GM12878 (cell line): ENCODE measurements around the gene ZWILCH. TPM values are rescaled to one million over a fixed set of nuclear protein-coding genes. Genes with fewer than 3 reads are reported as not detected.

Experiments
- ATAC-seq: fragments of 200-7000 bp; cut with Tn5 transposase; 3 replicates; pipeline ENCODE4 v1.9.1; 2020; ENCODE audit warnings: mild to moderate bottlenecking, moderate library complexity
- BruUV-seq: library from RNA; stranded (reverse); fragments of 400-500 nt; replicated peaks from 2 replicates; lab custom pipeline; 2021; lab: Mats Ljungman, UMichigan
- CTCF ChIA-PET: fragments of 300-600 bp; sonication (Branson Sonifier 250); formaldehyde crosslinking; extraction: SDS; loops from one replicate; lab custom pipeline; 2021; ENCODE audit warnings: inconsistent platforms; lab: Yijun Ruan, JAX
- POLR2A ChIA-PET: fragments of 350-600 bp; formaldehyde crosslinking; extraction: SDS; loops from one replicate; lab custom pipeline; 2021; ENCODE audit warnings: inconsistent platforms; lab: Charles Lee
- RAD21 ChIA-PET: fragments of 300-600 bp; sonication (Branson Sonifier 250); formaldehyde crosslinking; loops from one replicate; lab custom pipeline; 2023; ENCODE audit warnings: antibody characterized with exemption; ENCODE audit not compliant: unreplicated experiment; lab: Charles Lee
- SMC1A ChIA-PET: fragments of 300-600 bp; sonication (Branson Sonifier 250); formaldehyde crosslinking; loops from one replicate; lab custom pipeline; 2023; ENCODE audit not compliant: unreplicated experiment, uncharacterized antibody; lab: Charles Lee
- DNase-seq: peaks from one replicate; pipeline ENCODE4 v3.0.0-alpha.2; 2011; ENCODE audit warnings: low read depth, low spot score
- FAIRE-seq: peaks from 3 replicates; lab custom pipeline; 2011; peaks lifted over from hg19 to GRCh38; lab: Jason Lieb, UNC
- H2AFZ ChIP-seq: 2 replicates; pipeline ENCODE4 v1.6.0; 2011; ENCODE audit warnings: low read depth, low read length, control low read depth; ENCODE audit not compliant: control insufficient read depth
- H3K27ac ChIP-seq: 2 replicates; pipeline ENCODE4 v1.5.1; 2011; ENCODE audit warnings: control low read depth; ENCODE audit not compliant: control insufficient read depth, insufficient read depth
- H3K27me3 ChIP-seq, 2 experiments: replicated peaks in 1 of 2; 2 replicates each; pipeline versions ENCODE4 v1.6.0 to v1.6.1; 2011; ENCODE audit warnings: low read length in 1 of 2; ENCODE audit not compliant: control insufficient read depth in 2 of 2, insufficient read depth in 2 of 2
- H3K36me3 ChIP-seq, 2 experiments: 2 replicates each; pipeline ENCODE4 v1.5.1; 2011; ENCODE audit warnings: low read length in 1 of 2; ENCODE audit not compliant: control insufficient read depth in 2 of 2, insufficient read depth in 2 of 2
- H3K4me1 ChIP-seq: 2 replicates; pipeline ENCODE4 v1.6.1; 2011; ENCODE audit warnings: mild to moderate bottlenecking, low read length, moderate library complexity, mixed read lengths; ENCODE audit not compliant: control insufficient read depth, insufficient read depth
- H3K4me2 ChIP-seq: 2 replicates; pipeline ENCODE4 v1.6.0; 2011; ENCODE audit warnings: control low read depth; ENCODE audit not compliant: control insufficient read depth, insufficient read depth
- H3K4me3 ChIP-seq: fragments of 200-600 bp; sonication (generic); 2 replicates; pipeline ENCODE4 v1.5.1; 2016
- H3K79me2 ChIP-seq: 2 replicates; pipeline ENCODE4 v1.6.0; 2011; ENCODE audit warnings: low read length; ENCODE audit not compliant: control insufficient read depth, insufficient read depth
- H3K9ac ChIP-seq: 2 replicates; pipeline ENCODE4 v1.8.0; 2011; ENCODE audit warnings: low read length, control low read depth, mixed read lengths; ENCODE audit not compliant: control insufficient read depth, insufficient read depth
- H3K9me3 ChIP-seq: replicated peaks from 3 replicates; pipeline ENCODE4 v1.5.1; 2011; ENCODE audit warnings: mild to moderate bottlenecking, low read length; ENCODE audit not compliant: control insufficient read depth, insufficient read depth
- H4K20me1 ChIP-seq: 2 replicates; pipeline ENCODE4 v1.6.0; 2011; ENCODE audit not compliant: control insufficient read depth, insufficient read depth
- ATF7 ChIP-seq: fragments of 450-650 bp; IDR thresholded peaks from 2 replicates; pipeline ENCODE4 v1.6.1; 2016; ENCODE audit warnings: low read depth, mild to moderate bottlenecking
- BCL11A ChIP-seq: IDR thresholded peaks from 2 replicates; pipeline ENCODE4 v1.6.1; 2011; ENCODE audit warnings: low read depth, low read length
- IKZF1 ChIP-seq: fragments of 450-650 bp; conservative IDR thresholded peaks from 2 replicates; pipeline ENCODE4 v1.6.1; 2017; ENCODE audit warnings: antibody characterized with exemption, mild to moderate bottlenecking
- IKZF2 ChIP-seq, 2 experiments: fragments of 450-650 bp; IDR thresholded peaks; 2 replicates each; pipeline ENCODE4 v1.6.1; 2017; ENCODE audit warnings: mild to moderate bottlenecking in 2 of 2, moderate library complexity in 2 of 2
- IRF4 ChIP-seq: IDR thresholded peaks from 2 replicates; pipeline ENCODE4 v1.6.1; 2011; ENCODE audit warnings: low read depth, low read length
- JUNB ChIP-seq: IDR thresholded peaks from 2 replicates; pipeline ENCODE4 v1.6.1; 2016; ENCODE audit warnings: antibody characterized with exemption, mild to moderate bottlenecking
- NFIC ChIP-seq: IDR thresholded peaks from 2 replicates; pipeline ENCODE4 v1.6.1; 2012; ENCODE audit warnings: low read depth, mild to moderate bottlenecking, inconsistent platforms, low read length, moderate library complexity
- NR2C1 ChIP-seq: fragments of 450-650 bp; IDR thresholded peaks from 2 replicates; pipeline ENCODE4 v1.6.1; 2017; ENCODE audit warnings: antibody characterized with exemption, mild to moderate bottlenecking, moderate library complexity
- PAX8 ChIP-seq: fragments of 450-650 bp; IDR thresholded peaks from 2 replicates; pipeline ENCODE4 v1.6.1; 2017; ENCODE audit warnings: mild to moderate bottlenecking, moderate library complexity
- RAD21 ChIP-seq: IDR thresholded peaks from 2 replicates; pipeline ENCODE4 v1.6.1; 2011; ENCODE audit warnings: mild to moderate bottlenecking, low read depth, low read length, moderate library complexity; ENCODE audit not compliant: insufficient read depth
- SP1 ChIP-seq: IDR thresholded peaks from one replicate; pipeline ENCODE4 v1.6.1; 2011; ENCODE audit warnings: low read depth, low read length
- SPI1 ChIP-seq: IDR thresholded peaks from 2 replicates; pipeline ENCODE4 v1.6.1; 2011; ENCODE audit warnings: low read depth, mild to moderate bottlenecking, low read length, moderate library complexity, borderline replicate concordance; ENCODE audit not compliant: insufficient read depth
- SRF ChIP-seq, 2 experiments: IDR thresholded peaks; 2 replicates each; pipeline ENCODE4 v1.6.1; 2011; ENCODE audit warnings: low read depth in 2 of 2, low read length in 2 of 2, mild to moderate bottlenecking in 1 of 2, moderate library complexity in 1 of 2
- STAT1 ChIP-seq: fragments of 450-650 bp; conservative IDR thresholded peaks from 2 replicates; pipeline ENCODE4 v1.6.1; 2014; ENCODE audit warnings: antibody characterized with exemption, mild to moderate bottlenecking
- YY1 ChIP-seq: IDR thresholded peaks from 2 replicates; pipeline ENCODE4 v1.6.1; 2011; ENCODE audit warnings: low read depth, mild to moderate bottlenecking, low read length
- WGBS: methylation state at CpG from one replicate; pipeline ENCODE4 v1.1.6; 2016; ENCODE audit warnings: low lambda C conversion rate; ENCODE audit not compliant: insufficient replicate concordance, insufficient coverage; ENCODE audit errors: missing lambda C conversion rate; 5-methylcytosine and 5-hydroxymethylcytosine counted together
- in situ Hi-C: fragments of 300-500 bp; cut with MboI; formaldehyde crosslinking; loops from 9 replicates; pipeline ENCODE4 v1.14.3; 2018; ENCODE audit warnings: mixed read lengths
- intact Hi-C: fragments of 100-400 bp; cut with micrococcal nuclease; formaldehyde crosslinking; loops from one replicate; pipeline ENCODE4 v1.14.2; 2022; ENCODE audit not compliant: unreplicated experiment
- polyA plus RNA-seq, 11 experiments: library from polyadenylated mRNA; depleted of rRNA in 4 of 11; unstranded in 6 of 11; stranded (reverse) in 5 of 11; fragments of >200 nt; fragmentation: Nextera tagmentation in 4 of 11; fragmentation: Illumina TruSeq in 1 of 11; extraction: Ambion mirVana in 4 of 11; extraction: Trizol in 1 of 11; gene quantifications; 1 replicate in 1 of 11; 2 replicates in 10 of 11; pipeline versions ENCODE4 v1.2.1 to v1.2.3, GENCODE V29; 2011 to 2016; ENCODE audit warnings: inconsistent platforms in 2 of 11, missing spikeins in 2 of 11, low read depth in 1 of 11
- total RNA-seq, 4 experiments: library from RNA; depleted of rRNA in 3 of 4; stranded (reverse); fragments of >200 nt in 3 of 4; fragmentation: Illumina TruSeq in 1 of 4; extraction: Trizol in 1 of 4; gene quantifications; 2 replicates each; pipeline versions ENCODE4 v1.2.1 to v1.2.3, GENCODE V29; 2013 to 2021
- TF ChIP-seq, protein P1 (sequence below): fragments of 450-650 bp; IDR thresholded peaks from 2 replicates; pipeline ENCODE4 v1.6.1; 2016; ENCODE audit warnings: mild to moderate bottlenecking
- TF ChIP-seq, protein P2 (sequence below), 3 experiments: IDR thresholded peaks in 2 of 3; conservative IDR thresholded peaks in 1 of 3; 2 replicates each; pipeline ENCODE4 v1.5.1; 2011; ENCODE audit warnings: low read depth in 3 of 3, low read length in 3 of 3, mild to moderate bottlenecking in 3 of 3, control low read depth in 2 of 3, moderate library complexity in 2 of 3, inconsistent platforms in 1 of 3, mixed read lengths in 1 of 3; ENCODE audit not compliant: control insufficient read depth in 2 of 3, insufficient read depth in 1 of 3; ENCODE audit errors: extremely low read depth in 1 of 3

Gene ZWILCH
- total and polyA plus RNA-seq, 10 of the 15 experiments (the other 5 are each of a cell fraction or from before 2014, with no cell fraction given) = 15.6 to 73.9 (median 32.4) TPM

DNA sequence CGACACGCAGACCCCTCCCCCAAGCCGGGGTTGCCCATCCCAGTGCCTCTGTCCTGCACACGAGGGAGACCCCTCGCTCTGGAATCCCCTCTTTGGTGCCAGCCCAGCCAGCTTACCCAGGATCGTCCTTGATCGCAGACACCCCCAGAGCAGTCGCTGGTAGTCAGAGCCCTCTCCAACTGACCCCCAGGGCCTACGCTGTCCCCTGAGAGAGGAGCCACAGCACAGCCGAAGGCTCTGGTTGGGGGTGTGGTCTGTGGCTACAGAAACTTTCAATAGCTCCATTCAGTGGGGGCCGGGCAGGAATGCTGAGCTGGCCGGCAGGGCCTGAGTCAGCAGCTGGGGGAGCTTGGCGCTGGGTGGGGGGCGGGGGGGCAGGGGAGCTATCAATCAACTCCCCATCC, 60.6 kb downstream of the ZWILCH start, which contains the start of gene LCTL (continued):
- TF ChIP-seq PAX8 (no peak), RAD21 (no peak), NFIC (no peak), SP1 (no peak), ATF7 (no peak), STAT1 (no peak), IKZF2 (IDR thresholded peaks at IDR 0.05) (no peak)
- TF ChIP-seq, protein P1, sequence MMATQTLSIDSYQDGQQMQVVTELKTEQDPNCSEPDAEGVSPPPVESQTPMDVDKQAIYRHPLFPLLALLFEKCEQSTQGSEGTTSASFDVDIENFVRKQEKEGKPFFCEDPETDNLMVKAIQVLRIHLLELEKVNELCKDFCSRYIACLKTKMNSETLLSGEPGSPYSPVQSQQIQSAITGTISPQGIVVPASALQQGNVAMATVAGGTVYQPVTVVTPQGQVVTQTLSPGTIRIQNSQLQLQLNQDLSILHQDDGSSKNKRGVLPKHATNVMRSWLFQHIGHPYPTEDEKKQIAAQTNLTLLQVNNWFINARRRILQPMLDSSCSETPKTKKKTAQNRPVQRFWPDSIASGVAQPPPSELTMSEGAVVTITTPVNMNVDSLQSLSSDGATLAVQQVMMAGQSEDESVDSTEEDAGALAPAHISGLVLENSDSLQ = no peak

DNA sequence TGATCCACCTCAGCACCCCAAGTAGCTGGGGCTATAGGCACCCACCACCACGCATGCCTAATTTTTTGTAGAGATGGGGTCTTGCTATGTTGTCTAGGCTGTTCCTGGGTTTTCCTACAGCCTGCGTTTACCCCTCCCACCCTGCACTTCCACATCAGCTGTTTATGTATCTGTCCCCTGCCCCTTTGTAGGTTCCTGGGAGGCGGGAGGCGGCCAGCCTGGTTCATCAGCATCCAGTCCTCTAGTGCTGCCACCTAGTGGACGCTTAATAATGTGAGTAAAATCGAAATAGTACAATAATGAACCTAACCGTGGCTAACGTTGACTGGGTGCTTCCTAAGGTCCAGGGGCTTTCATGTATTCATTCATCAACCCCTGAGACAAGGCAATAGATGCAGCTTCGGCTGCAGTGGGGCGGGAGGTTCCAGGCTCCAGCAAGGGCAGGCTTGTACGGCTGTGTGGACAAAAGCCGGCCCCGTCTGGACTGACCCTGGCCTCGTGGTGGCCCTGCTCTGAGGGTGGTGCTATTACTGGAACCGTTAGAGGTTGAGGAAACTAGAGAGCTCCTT, 61.9 kb downstream of the ZWILCH start:
- RAD21 ChIA-PET = interaction anchor here (1.0 kb wide), 1 partner anchor 68 kb away, joined by 3 read pairs; no protein-coding TSS in a partner anchor
- 24% methylated on average over 15 of the region's 15 CpGs for WGBS
- peak; percentile 17 for DNase-seq
- Histone ChIP-seq H3K27me3 (no peaks in the 10 kb centered on the region), H3K36me3 (no peaks in the 10 kb centered on the region), H3K79me2 (no peaks in the 10 kb centered on the region), H3K4me1 (no peaks in the 10 kb centered on the region), H3K4me2 (peak overlapping the region; percentile 64), H3K4me3 (no peak overlapping the region), H3K27ac (no peak overlapping the region), H4K20me1 (no peaks in the 10 kb centered on the region), H2AFZ (peak overlapping the region; percentile 82), H3K9ac (no peak overlapping the region), H3K9me3 (no peaks in the 10 kb centered on the region)
- peak; percentile 95 for ATAC-seq
- FAIRE-seq = peak; percentile 92
- CTCF ChIA-PET = interaction anchor here (0.6 to 1.5 kb wide), 6 partner anchors 12 to 526 kb away, joined by 3 to 5 read pairs (median 3); partner anchors contain the start of gene RPL4
- intact Hi-C loops (loop anchor here (2.0 kb wide), 1 partner anchor 64 kb away; no protein-coding TSS in a partner anchor), in situ Hi-C loops (no loop called here)
- POLR2A ChIA-PET = no interaction called here
- BruUV-seq = no TSS peak
- SMC1A ChIA-PET = interaction anchor here (0.7 to 1.1 kb wide), 2 partner anchors 61 to 64 kb away, joined by 3 read pairs; no protein-coding TSS in a partner anchor
- peak; percentile 36; the same call in 1 of the 2 replicates for TF ChIP-seq SPI1
- no peak for TF ChIP-seq IKZF1
- peak; percentile 36; the same call in 1 of the 2 replicates for TF ChIP-seq IRF4
- no peak for TF ChIP-seq BCL11A
- TF ChIP-seq, protein P2, sequence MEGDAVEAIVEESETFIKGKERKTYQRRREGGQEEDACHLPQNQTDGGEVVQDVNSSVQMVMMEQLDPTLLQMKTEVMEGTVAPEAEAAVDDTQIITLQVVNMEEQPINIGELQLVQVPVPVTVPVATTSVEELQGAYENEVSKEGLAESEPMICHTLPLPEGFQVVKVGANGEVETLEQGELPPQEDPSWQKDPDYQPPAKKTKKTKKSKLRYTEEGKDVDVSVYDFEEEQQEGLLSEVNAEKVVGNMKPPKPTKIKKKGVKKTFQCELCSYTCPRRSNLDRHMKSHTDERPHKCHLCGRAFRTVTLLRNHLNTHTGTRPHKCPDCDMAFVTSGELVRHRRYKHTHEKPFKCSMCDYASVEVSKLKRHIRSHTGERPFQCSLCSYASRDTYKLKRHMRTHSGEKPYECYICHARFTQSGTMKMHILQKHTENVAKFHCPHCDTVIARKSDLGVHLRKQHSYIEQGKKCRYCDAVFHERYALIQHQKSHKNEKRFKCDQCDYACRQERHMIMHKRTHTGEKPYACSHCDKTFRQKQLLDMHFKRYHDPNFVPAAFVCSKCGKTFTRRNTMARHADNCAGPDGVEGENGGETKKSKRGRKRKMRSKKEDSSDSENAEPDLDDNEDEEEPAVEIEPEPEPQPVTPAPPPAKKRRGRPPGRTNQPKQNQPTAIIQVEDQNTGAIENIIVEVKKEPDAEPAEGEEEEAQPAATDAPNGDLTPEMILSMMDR (IDR thresholded peaks at IDR 0.05 in 2 of 3, conservative IDR thresholded peaks at IDR 0.05 in 1 of 3; ENCODE audit: control insufficient read depth in 2 of 3, extremely low read depth in 1 of 3, insufficient read depth in 1 of 3, low read depth in 3 of 3, low read length in 3 of 3) = peak; percentile 58 to 63 (median 60)
- TF ChIP-seq RAD21 = peak; percentile 46
- peak; percentile 8; the same call in 1 of the 2 replicates for TF ChIP-seq JUNB
- 0 out of 2 replicates have a peak, but pooled peaks have one; percentile 25 for TF ChIP-seq YY1
- no peak for TF ChIP-seq NR2C1
- no peak for TF ChIP-seq SRF (IDR thresholded peaks at IDR 0.05; ENCODE audit: low read depth in 2 of 2, low read length in 2 of 2)
